Muscle layer of colon (tissue), 2 donors: ENCODE results near the gene SLFN12L.
"Not testable (repeated sequence)": the region's sequence is repeated elsewhere in the genome, so short reads cannot be mapped to it uniquely, and the experiment has no call there.

Experiments used
- H3K27ac ChIP-seq: one replicate; pipeline ENCODE4 v1.7.0; 2013; ENCODE audit warnings: low read depth, mild to moderate bottlenecking, low read length, moderate library complexity
- H3K27me3 ChIP-seq, 2 donors: one replicate each; pipeline ENCODE4 v1.7.0; 2013; ENCODE audit warnings: low read length in 2 of 2, mild to moderate bottlenecking in 2 of 2; ENCODE audit not compliant: insufficient read depth in 2 of 2, control insufficient read depth in 1 of 2
- H3K36me3 ChIP-seq: one replicate; pipeline ENCODE4 v1.7.0; 2013; ENCODE audit warnings: mild to moderate bottlenecking, low read length; ENCODE audit not compliant: insufficient read depth
- H3K4me1 ChIP-seq: one replicate; pipeline ENCODE4 v1.7.0; 2013; ENCODE audit warnings: mild to moderate bottlenecking, low read length; ENCODE audit not compliant: insufficient read depth
- H3K4me3 ChIP-seq, 2 donors: one replicate each; pipeline ENCODE4 v1.7.0; 2013; ENCODE audit warnings: low read length in 2 of 2, low read depth in 1 of 2, mild to moderate bottlenecking in 1 of 2, moderate library complexity in 1 of 2
- H3K9ac ChIP-seq: one replicate; pipeline ENCODE4 v1.7.0; 2013; ENCODE audit warnings: low read length
- H3K9me3 ChIP-seq: one replicate; pipeline ENCODE4 v1.7.0; 2013; ENCODE audit warnings: mild to moderate bottlenecking, low read length
- donor health status: abdominal sarcoma.
- donor health status: Adenocarcinoma of cecum.

Gene SLFN12L

GRCh38 chr17:35519906-35520442, 17.5 kb downstream of the SLFN12L start:
- no peaks in the 10 kb centered on the region for H3K4me1 ChIP-seq
- no peaks in the 10 kb centered on the region for H3K27me3 ChIP-seq
- H3K9me3 ChIP-seq, result no peaks in the 10 kb centered on the region
- no peaks in the 10 kb centered on the region for H3K36me3 ChIP-seq
- no peak overlapping the region for H3K27ac ChIP-seq
- H3K4me3 ChIP-seq, result no peak overlapping the region
- H3K9ac ChIP-seq, result no peak overlapping the region

DNA sequence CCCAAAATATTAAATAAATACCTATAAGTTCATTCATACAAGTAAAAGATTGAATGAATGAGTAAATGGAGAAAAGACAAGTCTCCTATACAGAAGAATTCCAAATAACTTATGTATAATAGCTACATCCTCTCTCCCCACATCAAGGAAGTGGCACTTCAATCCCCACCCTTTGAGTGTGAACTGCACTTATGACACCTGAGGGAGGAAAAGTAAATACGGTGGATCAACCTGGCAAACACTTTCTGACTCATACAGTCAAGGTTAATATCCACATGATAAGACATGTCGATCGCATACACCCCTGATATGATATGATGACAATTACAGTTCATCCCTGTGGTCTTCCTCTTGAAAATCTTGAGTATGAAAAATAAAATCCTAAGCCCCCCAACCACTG, 18.0 kb downstream of the SLFN12L start:
- no peaks in the 10 kb centered on the region for H3K36me3 ChIP-seq
- H3K9ac ChIP-seq, result no peak overlapping the region
- no peak overlapping the region for H3K27ac ChIP-seq
- no peaks in the 10 kb centered on the region for H3K9me3 ChIP-seq
- H3K4me1 ChIP-seq, result no peaks in the 10 kb centered on the region
- no peaks in the 10 kb centered on the region for H3K27me3 ChIP-seq
- H3K4me3 ChIP-seq, result no peak overlapping the region

- H3K4me1 ChIP-seq, H3K27me3 ChIP-seq, H3K9me3 ChIP-seq, H3K27ac ChIP-seq, H3K4me3 ChIP-seq, H3K36me3 ChIP-seq, H3K9ac ChIP-seq: not testable (repeated sequence)
Observed at GRCh38 chr17:35518431-35518830, 19.0 kb downstream of the SLFN12L start.

GRCh38 chr17:35515027-35515426, 22.5 kb downstream of the SLFN12L start:
- Histone ChIP-seq H3K4me3 (no peak overlapping the region), H3K27ac (no peak overlapping the region), H3K9ac (no peak overlapping the region), H3K4me1 (no peaks in the 10 kb centered on the region), H3K36me3 (no peaks in the 10 kb centered on the region), H3K9me3 (no peaks in the 10 kb centered on the region), H3K27me3 (no peaks in the 10 kb centered on the region)

GRCh38 chr17:35514564-35514963, 22.9 kb downstream of the SLFN12L start:
- H3K36me3 ChIP-seq, result no peaks in the 10 kb centered on the region
- no peaks in the 10 kb centered on the region for H3K4me1 ChIP-seq
- H3K27ac ChIP-seq, result no peak overlapping the region
- no peaks in the 10 kb centered on the region for H3K9me3 ChIP-seq
- H3K9ac ChIP-seq, result no peak overlapping the region
- H3K27me3 ChIP-seq, result no peaks in the 10 kb centered on the region
- H3K4me3 ChIP-seq, result no peak overlapping the region

DNA sequence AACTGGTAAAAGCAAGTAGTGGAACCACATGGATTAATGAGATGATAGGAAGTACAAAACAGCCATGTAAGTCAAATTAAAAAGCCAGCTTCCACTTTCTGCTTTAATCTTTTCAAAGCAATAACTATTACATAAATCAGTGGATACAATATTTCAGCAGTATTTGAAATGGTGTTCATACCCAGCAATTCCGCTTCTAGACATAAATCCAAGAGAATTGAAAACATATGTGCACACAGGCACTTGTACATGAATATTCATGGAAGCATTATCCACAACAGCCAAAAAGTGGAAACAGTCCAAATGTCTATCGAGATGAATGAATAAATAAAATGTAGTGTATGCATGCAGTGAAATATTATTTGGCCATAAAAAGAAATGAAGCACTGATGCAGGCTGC, 27.4 kb downstream of the SLFN12L start:
- no peaks in the 10 kb centered on the region for H3K9me3 ChIP-seq
- no peak overlapping the region for H3K4me3 ChIP-seq
- no peaks in the 10 kb centered on the region for H3K27me3 ChIP-seq
- H3K36me3 ChIP-seq, result no peaks in the 10 kb centered on the region
- H3K9ac ChIP-seq, result no peak overlapping the region
- no peak overlapping the region for H3K27ac ChIP-seq
- no peaks in the 10 kb centered on the region for H3K4me1 ChIP-seq

DNA sequence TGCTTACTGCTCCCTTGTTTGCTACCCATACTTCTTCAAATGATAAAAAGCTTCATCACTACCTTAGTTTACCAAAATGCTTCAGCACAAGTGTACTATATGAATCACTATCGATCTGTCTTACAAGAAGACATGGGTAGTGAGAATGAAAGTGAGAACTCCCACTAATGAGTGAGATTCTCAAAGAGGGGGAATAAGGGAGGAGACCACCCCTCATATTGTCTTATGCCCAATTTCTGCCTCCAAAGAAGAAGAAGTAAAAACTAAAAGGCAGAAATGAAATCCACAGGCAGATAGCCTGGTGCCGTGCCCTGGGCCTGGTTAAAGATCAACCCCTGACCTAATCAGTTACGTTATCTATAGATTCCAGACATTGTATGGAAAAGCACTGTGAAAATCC, 29.8 kb downstream of the SLFN12L start:
- not testable (repeated sequence) for H3K9me3 ChIP-seq, H3K4me3 ChIP-seq, H3K36me3 ChIP-seq, H3K4me1 ChIP-seq, H3K27ac ChIP-seq, H3K27me3 ChIP-seq, H3K9ac ChIP-seq

DNA sequence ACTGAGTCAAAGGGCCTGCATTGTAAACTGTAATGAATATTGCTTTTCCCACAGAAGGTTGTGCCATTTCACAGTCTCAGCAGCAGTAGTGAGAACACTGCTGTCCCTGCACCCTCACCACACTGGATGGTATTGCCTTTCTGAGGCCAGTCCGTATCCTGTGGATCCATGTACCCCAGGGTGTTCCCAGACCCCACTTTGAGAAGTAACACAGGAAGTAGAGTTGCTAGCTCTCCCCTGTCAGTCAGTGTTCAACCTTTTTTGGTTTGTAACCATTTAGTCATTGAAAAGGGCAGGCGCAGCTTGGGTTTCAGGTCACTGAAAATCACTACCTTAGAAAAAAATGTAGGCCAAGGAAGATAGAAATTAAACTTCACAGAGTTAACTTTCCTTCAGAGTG, 37.9 kb downstream of the SLFN12L start:
- peaks cover 42 to 54% of the 10 kb centered on the region in 2 donors for H3K27me3 ChIP-seq
- no peaks in the 10 kb centered on the region for H3K9me3 ChIP-seq

DNA sequence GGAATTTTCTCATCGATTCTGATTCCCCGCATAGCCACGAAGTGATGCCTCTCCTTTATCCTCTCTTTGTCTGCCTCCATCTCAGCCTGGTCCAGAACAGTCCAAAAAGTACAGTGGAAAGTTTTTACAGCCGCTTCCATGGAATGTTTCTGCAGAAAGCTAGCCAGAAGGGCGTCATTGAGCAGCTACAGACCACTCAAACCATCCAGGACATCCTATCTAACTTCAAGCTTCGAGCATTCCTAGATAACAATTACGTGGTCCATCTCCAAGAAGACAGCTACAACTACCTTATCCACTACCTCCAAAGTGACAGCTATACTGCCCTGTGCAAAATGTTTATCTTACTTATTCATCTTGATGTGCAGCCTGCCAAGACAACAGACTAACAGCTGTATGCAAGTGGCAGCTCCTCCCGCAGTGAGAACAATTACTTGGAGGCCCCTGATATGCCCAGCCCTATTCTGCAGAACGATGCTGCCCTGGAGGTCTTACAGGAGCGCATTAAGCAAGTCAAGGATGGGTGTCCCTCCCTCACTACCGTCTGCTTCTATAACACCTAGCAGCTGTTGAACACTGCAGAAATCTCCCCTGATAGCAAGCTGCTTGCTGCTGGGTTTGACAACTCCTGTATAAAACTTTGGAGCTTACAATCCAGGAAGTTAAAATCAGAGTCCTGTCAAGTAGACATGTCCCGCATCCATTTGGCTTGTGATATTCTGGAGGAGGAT, 38.9 kb downstream of the SLFN12L start:
- Histone ChIP-seq H3K4me1 (peaks cover 5% of the 10 kb centered on the region), H3K9ac (no peak overlapping the region), H3K27ac (no peak overlapping the region), H3K4me3 (no peak overlapping the region), H3K9me3 (no peaks in the 10 kb centered on the region), H3K36me3 (no peaks in the 10 kb centered on the region), H3K27me3 (peaks cover 45 to 61% of the 10 kb centered on the region in 2 donors)

More for the DNA sequence above, 37.9 kb downstream of the SLFN12L start:
- no peak overlapping the region for H3K4me3 ChIP-seq
- H3K9ac ChIP-seq, result no peak overlapping the region
- H3K4me1 ChIP-seq, result peaks cover 5% of the 10 kb centered on the region
- no peak overlapping the region for H3K27ac ChIP-seq
- no peaks in the 10 kb centered on the region for H3K36me3 ChIP-seq

DNA sequence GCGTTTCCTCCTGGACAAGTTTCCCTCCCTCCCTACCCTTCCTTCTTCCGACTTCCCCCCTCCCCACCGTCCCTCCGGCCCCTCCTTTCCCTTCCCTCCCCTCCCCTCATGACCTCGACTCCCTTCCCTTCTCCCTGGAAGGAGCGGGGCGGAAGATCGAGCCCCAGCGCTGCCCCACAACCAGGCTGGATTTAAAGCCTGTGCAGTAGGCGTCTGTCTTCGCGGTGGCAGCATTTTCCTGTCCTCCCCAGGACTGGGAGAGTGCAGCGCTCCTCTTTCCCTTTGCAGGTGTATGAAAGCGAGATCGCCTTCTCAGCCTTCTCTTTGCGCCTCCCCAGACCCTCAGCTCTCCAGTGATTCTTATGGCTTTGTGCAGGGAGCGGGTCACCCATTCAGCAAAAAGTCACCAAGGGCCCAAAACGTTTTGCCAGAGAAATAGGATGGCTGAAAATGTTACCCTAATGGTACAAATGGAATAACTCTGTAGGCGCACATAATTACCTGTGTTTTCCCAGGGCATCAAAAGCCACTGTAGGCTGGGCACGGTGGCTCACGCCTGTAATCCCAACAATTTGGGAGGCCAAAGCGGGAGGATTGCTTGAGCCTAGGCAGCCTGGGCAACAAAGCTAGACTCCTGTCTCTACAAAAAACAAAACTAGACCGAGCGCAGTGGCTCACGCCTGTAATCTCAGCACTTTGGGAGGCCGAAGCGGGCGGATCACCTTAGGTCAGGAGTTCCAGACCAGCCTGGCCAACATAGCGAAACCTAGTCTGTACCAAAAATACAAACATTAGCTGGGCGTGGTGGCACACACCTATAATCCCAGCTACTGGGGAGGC, 40.8 kb downstream of the SLFN12L start:
- Histone ChIP-seq H3K9ac (no peak overlapping the region), H3K4me3 (no peak overlapping the region), H3K4me1 (peaks cover 5% of the 10 kb centered on the region), H3K9me3 (no peaks in the 10 kb centered on the region), H3K27ac (no peak overlapping the region), H3K27me3 (peaks cover 64 to 79% of the 10 kb centered on the region in 2 donors), H3K36me3 (no peaks in the 10 kb centered on the region)

DNA sequence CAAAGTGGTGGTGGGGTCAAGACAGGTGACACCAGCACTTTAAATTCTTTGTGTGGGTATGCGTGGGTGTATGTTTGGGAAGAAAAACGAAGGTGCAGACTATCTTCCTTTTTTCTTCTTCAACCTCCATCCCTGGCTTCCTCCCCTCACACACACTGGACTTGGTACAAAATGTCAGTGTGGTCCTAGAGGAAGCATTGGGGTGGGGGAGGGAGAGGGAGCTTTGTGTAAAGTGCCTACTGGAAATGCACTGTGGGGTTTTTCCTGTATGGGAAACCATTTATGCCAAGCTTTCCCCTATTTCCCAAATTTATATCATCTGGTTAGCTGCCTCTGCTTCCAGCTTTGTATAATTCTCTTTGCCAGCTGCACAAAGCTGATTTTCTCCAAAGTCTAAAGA, 44.4 kb downstream of the SLFN12L start:
- H3K9me3 ChIP-seq, result peaks cover 10% of the 10 kb centered on the region
- no peak overlapping the region for H3K9ac ChIP-seq
- H3K27me3 ChIP-seq, result peaks cover 86 to 92% of the 10 kb centered on the region in 2 donors
- H3K36me3 ChIP-seq, result no peaks in the 10 kb centered on the region
- peaks cover 14% of the 10 kb centered on the region for H3K4me1 ChIP-seq
- H3K4me3 ChIP-seq, result no peak overlapping the region
- no peak overlapping the region for H3K27ac ChIP-seq
